GM13977 (cell line): ENCODE data around the gene CA7.

ENCODE experiments used
- DNase-seq: peaks from one replicate; pipeline ENCODE4 v3.0.0; 2012; ENCODE audit warnings: low spot score
- in situ Hi-C: fragments of 300-500 bp; cut with MboI; formaldehyde crosslinking; loops from one replicate; pipeline ENCODE4 v1.12.0; 2022; ENCODE audit warnings: low sequenced_read_pairs, low pct_unique_long_range_greater_than_20kb, mixed read lengths, inconsistent platforms; ENCODE audit not compliant: unreplicated experiment
- TF ChIP-seq, protein P1 (sequence below): IDR thresholded peaks from 2 replicates; pipeline ENCODE4 v1.5.1; 2012; ENCODE audit warnings: mild to moderate bottlenecking, control low read depth; ENCODE audit not compliant: insufficient read depth; ENCODE audit errors: extremely low read depth, missing control alignments

CA7 gene

DNA sequence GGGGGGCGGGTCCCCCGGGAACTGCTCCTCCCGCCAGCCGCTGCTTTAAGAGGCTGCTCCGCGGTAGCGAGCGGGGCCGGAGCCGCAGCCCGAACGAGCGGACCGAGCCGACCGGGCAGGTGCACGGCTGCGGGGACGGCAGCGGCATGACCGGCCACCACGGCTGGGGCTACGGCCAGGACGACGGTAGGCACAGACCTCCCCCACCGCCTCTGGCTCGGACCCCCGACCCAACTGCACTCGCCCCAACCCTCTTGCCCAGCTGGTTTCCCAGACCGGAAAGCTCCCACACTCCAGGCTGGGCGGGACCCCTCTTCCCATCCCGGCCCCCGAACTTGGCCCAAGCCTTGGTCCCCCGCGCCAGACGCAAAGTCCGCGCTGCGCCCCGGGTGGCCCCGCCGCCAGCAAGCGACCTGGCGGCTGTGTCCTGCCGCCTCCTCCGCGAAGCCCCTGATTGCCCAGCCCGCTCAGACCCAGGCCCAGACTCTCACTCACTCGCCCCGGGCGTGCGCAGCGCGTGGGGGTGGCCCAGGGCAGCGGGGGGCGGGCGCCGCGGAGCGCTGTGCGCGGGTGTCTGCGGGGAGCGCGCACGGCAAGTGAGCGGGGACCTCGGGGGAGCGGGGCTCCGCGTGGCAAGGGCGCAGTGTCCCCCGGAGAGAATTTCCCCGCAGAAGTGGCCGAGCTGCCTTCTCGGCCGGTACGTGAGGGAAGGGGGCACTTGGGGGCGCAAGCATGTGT lies at the start of gene CA7:
Gene CA7 (plus strand): TSS at position 73 of the 738 bp plus-strand sequence. CDS start 74 bp downstream, at position 147.
- no peak for DNase-seq
- in situ Hi-C loops: no loop called here
- TF ChIP-seq, protein P1, sequence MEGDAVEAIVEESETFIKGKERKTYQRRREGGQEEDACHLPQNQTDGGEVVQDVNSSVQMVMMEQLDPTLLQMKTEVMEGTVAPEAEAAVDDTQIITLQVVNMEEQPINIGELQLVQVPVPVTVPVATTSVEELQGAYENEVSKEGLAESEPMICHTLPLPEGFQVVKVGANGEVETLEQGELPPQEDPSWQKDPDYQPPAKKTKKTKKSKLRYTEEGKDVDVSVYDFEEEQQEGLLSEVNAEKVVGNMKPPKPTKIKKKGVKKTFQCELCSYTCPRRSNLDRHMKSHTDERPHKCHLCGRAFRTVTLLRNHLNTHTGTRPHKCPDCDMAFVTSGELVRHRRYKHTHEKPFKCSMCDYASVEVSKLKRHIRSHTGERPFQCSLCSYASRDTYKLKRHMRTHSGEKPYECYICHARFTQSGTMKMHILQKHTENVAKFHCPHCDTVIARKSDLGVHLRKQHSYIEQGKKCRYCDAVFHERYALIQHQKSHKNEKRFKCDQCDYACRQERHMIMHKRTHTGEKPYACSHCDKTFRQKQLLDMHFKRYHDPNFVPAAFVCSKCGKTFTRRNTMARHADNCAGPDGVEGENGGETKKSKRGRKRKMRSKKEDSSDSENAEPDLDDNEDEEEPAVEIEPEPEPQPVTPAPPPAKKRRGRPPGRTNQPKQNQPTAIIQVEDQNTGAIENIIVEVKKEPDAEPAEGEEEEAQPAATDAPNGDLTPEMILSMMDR: no peak

DNA sequence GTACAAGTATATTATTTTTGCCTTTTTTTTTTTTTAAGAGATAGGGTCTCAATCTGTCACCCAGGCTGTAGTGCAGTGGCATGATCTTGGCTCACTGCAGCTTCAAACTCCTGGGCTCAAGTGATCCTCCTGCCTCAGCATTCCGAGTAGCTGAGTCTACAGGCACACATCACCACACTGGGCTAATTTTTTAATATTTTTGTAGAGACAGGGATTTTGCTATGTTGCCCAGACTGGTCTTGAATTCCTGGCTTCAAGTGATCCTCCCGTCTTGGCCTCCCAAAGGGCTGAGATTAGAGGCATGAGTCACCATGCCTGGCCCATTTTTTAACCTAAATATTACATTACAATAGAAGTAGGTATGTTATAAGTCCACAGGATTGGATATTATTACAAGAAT lies 46.1 kb upstream of the CA7 start:
- no peak for DNase-seq
- in situ Hi-C loops: no loop called here
- TF ChIP-seq, protein P1: no peak

GRCh38 chr16:66800856-66801255 lies 43.4 kb upstream of the CA7 start:
- DNase-seq: no peak
- in situ Hi-C loops: no loop called here
- TF ChIP-seq, protein P1: no peak

DNA sequence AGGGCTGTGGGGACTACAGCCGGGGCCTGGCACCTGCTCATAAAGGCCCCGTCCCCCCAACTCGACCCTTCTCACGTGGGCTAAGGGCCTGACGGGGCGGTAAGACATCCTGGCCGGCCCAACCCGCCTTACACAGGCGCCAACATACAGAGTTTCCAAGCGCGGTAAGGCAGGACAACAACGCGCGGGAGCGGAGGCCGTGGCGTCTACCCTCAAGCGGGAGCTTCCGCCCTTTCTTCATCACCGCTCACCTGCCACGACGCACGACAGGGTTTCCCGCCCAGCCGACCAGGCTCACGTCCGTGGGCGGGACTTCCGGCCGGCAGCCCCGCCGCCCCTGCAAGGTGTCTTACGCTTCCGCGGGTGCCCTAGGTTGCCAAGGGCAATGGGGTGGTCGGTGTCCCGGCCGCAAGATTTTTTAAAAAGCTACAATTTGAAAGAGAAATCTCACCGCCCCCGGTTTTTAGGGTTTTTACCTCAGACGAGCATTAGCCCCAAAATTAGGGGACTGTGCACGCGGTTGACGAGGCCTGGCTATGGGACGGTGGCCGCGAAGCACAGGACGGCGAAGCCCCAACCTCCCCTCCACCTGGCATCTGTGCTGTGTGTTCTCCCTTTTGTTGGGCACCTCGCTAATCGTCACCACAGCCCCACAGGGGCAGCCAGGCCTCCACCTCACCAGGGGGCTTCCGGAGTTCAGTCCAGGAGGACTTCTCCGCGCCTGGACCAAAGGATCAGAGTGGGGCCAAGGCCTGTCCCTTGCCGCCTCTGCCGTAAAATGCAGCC lies 42.7 kb upstream of the CA7 start, which contains the start of gene TERB1:
Gene TERB1 (minus strand): TSS at position 265 of the 786 bp plus-strand sequence. CDS start 4,786 bp downstream, outside the sequence.
- in situ Hi-C loops: no loop called here
- TF ChIP-seq, protein P1: no peak
- DNase-seq: no peak

GRCh38 chr16:66802159-66802558 lies 42.1 kb upstream of the CA7 start:
- TF ChIP-seq, protein P1: no peak
- in situ Hi-C loops: no loop called here

GRCh38 chr16:66809765-66810164 lies 34.4 kb upstream of the CA7 start:
- TF ChIP-seq, protein P1: no peak
- no peak for DNase-seq
- in situ Hi-C loops: loop anchor here (10.0 kb wide), 1 partner anchor 55 kb away; the partner anchor contains the start of gene DYNC1LI2

More at GRCh38 chr16:66802159-66802558, 42.1 kb upstream of the CA7 start:
- DNase-seq: no peak
